HG02981 (cell line): ENCODE data around the gene OR10G4.
"Not testable (repeated sequence)": the region's sequence is repeated elsewhere in the genome, so short reads cannot be mapped to it uniquely, and the experiment has no call there.

ENCODE experiments used
- ATAC-seq: cut with Tn5 transposase; IDR thresholded peaks from one replicate; pipeline ENCODE4 v1.9.1; 2021; ENCODE audit warnings: mild to moderate bottlenecking, moderate library complexity; ENCODE audit not compliant: unreplicated experiment

Gene OR10G4, protein sequence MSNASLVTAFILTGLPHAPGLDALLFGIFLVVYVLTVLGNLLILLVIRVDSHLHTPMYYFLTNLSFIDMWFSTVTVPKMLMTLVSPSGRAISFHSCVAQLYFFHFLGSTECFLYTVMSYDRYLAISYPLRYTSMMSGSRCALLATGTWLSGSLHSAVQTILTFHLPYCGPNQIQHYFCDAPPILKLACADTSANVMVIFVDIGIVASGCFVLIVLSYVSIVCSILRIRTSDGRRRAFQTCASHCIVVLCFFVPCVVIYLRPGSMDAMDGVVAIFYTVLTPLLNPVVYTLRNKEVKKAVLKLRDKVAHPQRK

DNA sequence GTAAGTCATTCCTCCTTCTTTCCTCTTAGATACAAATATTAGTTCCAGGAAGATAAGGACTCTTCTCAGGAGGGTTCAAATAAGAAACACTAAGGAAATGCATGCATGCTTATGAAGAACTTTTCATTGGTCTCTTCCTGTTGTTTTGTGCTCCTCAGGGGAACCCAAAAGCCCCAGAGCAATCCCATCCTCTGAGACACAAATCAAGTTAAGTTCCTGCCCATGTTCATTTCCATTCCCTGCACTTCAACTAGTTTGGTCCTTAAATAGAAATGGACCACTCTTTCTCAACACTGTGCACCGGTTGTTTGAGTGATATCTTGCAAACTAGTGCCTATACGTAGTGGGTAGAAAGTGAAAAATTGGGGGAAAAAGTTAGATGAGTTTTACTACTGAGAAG, at the start of gene OR10G4:
Gene OR10G4, plus strand, starts transcription at position 301 of the 400 bp plus-strand sequence. CDS start 2,578 bp downstream, outside the sequence.
- no peak for ATAC-seq

DNA sequence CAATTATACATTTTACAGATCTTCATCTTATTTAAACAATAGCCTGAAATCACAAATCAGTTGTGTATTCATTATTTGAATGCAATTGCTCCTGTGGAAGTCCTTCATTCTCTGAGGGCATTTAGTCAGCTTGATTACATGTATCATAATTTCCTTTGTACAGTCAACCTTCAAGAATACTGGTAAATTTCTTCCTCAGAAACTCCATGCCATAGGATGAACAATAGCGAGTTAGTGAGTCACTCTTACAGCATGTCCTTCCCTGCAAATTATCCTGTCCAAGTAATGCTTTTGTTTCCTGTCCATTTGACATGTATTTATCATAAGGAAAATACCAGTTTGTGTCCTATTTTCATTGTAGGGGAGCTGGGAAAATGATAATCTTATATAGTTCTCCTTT, 39.0 kb upstream of the OR10G4 start:
- no peak for ATAC-seq

DNA sequence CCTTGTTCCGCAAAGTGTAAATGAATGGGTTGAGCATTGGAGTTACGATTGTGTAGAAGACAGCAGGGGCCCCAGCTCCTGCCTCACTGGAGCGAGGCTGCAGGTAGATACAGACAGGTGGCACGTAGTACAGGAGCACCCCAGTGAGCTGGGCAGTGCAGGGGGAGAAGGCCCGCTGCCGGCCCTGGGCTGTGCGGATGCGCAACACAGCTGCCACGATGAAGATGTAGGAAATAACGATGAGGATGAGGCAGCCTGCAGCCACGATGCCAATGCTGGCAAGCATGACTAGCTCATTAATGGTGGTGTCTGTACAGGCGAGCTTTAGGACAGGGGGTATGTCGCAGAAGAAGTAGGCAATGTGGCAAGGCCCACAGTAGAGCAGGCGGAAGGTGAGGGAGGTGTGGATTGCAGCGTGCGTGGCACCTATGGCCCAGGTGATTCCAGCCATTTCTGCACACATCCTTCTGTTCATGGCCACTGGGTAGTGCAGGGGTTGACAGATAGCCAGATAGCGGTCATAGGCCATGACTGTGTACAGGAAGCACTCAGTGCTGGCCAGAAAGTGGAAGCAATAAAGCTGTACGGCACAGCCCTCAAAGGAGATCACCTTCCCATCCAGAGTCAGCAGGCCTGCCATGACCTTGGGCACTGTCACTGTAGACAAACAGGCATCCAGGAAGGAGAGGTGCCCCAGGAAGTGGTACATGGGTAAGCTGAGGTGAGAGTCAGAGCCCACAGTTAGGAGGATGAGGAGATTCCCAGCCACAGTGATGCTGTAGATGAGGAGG, 35.8 kb upstream of the OR10G4 start:
- no peak for ATAC-seq

DNA sequence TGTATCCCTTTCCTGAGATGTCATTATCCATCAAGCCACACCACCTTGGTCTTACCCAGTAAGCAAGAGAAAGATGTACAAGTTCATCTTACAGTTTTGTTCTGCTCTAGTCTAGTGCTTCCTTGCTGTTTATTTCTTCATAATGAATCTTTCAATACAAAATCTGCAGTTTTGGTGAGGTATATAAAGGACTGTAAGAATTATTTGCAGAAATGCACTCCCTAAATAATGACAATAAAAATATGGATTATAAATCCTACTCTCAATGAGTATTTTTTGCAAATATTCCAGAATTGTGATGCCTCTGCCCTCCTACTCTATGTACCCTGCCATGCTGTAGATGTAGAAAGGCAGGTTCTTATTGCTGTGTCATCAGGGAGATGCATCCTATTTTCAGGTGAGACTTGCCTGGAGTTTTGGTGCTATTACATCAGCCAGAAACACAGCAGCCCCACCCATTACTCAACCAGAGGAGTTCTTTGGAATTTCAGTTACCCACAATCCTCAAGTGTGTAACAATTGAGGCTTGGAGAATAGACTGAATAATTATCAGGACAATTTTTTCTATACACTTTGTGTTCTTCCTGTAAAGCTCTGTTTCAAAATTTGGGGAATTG, 35.0 kb upstream of the OR10G4 start, which contains the start of gene OR10S1:
Gene OR10S1, minus strand, starts transcription at position 51 of the 617 bp plus-strand sequence. CDS start 117 bp downstream, outside the sequence.
- ATAC-seq, result no peak

DNA sequence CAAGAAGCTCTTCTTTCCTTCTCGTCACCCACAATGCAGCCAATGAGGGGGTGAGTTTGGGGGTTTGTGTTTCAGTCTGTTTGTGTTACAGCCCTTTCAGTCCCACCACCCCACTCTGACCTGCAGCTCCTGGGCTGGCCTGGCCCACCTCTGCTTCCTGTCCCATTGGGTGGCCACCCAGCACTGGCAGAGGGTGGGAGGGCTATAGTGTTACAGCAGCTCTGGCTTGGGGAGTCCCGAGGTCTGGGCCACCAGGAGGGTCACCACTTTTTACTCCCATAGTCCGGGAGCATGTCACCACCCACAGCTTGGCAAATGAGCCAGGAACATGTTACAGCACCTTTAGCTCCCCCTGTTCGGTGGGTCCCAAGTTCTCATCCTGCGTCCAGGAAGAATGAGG, 33.5 kb upstream of the OR10G4 start:
- ATAC-seq, result no peak

DNA sequence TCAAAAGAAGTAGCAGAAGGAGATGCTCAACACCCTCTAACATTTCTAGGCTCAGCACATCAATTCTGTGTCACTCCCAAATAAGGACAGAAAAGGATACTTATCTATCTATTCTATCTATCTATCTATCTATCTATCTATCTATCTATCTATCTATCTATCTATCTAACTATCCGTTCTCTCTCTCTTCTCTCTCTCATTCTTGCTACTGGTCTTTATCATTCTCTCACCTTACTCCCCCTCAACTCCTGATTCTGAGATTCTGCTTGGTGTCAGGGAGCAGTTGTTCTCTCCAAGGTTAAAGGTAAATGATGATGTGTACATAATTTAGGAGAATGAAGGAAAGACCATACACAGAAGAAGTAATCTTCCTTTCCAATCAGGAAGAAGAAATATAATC, 17.7 kb upstream of the OR10G4 start, which contains the start of gene OR10G6:
Gene OR10G6, minus strand, starts transcription at position 43 of the 400 bp plus-strand sequence. Its CDS starts 0 bp downstream, at position 43.
- ATAC-seq, result no peak

DNA sequence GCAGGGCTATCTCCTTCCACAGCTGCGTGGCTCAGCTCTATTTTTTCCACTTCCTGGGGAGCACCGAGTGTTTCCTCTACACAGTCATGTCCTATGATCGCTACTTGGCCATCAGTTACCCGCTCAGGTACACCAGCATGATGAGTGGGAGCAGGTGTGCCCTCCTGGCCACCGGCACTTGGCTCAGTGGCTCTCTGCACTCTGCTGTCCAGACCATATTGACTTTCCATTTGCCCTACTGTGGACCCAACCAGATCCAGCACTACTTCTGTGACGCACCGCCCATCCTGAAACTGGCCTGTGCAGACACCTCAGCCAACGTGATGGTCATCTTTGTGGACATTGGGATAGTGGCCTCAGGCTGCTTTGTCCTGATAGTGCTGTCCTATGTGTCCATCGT, 3.0 kb downstream of the OR10G4 start:
- not testable (repeated sequence) for ATAC-seq

DNA sequence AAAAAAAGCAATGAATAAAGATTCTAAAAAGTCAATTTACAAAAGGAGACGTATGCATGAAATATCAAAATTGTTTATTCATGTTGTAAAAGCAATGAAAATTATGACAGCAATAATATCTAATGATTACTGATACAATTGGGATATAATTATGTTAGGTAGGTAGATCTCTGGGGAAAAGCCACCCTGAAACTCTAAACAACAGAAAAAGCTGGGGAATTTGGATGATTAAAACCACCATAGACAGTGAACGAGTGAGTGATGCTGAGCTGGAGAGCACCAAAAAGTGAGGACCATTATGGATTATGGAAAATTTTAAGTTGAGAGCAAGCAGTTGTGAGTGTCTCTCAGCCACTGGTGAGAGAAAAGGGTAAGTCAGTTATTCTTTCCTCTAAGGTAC, 13.7 kb downstream of the OR10G4 start, which contains the start of gene OR10G8:
Gene OR10G8, plus strand, starts transcription at position 301 of the 400 bp plus-strand sequence. CDS start 2,825 bp downstream, outside the sequence.
- ATAC-seq, result no peak

DNA sequence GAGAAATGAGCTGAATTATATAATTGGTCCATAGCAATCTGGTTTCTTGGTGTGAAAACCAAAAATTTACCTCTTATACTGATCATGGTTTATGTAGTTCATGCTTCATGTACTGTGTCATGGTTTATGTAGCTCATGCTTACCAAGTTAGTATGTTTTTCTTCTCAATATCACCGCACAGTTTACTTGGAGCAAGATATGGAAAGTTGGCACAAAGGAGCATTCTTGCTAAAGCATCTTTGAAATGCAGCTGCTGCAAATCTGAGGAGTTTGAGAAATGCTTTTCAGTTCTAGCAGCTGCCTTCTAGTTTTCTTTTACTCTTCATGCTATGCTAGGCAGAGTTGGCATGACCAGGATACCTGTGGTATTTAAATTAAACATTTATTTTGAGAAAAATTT, 23.9 kb downstream of the OR10G4 start:
- ATAC-seq, result no peak

DNA sequence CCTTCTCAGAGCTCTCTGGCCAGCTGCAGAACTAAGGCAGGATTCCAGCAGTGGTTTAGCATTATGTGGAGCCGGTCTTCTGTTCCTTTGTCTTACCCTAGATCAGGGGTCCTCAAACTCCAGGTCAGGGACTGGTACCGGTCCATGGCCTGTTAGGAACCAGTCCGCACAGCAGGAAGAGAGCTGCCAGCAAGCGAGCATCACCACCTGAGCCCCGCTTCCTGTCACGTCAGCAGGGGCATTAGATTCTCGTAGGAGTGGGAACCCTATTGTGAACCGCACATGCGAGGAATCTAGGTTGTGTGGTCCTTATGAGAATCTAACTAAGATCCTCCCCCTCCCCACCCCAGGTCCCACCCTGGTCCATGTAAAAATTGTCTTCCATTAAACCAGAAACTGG, 26.8 kb downstream of the OR10G4 start:
- ATAC-seq, result no peak

DNA sequence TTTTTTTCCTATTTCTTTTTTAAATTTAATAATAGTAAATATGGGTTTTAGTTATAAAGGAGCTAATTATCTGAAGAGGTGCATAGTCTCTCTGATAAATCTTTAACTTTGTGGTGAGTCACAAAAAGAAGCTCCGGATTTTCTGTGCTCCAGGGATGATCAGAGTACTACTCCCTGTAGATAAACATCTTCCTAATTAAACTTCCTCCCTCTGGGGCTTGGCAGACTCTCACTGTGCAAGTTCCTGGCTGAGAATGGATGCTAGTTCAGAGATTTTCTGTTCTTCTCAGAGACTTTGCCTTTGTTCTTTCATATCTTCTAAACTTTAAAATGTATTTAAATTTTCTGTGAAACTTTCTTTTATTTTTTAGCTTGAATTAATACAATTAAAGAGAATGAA, 28.5 kb downstream of the OR10G4 start, which contains the start of gene OR10G7:
Gene OR10G7, minus strand, starts transcription at position 72 of the 400 bp plus-strand sequence. CDS start 2,324 bp downstream, outside the sequence.
- no peak for ATAC-seq

DNA sequence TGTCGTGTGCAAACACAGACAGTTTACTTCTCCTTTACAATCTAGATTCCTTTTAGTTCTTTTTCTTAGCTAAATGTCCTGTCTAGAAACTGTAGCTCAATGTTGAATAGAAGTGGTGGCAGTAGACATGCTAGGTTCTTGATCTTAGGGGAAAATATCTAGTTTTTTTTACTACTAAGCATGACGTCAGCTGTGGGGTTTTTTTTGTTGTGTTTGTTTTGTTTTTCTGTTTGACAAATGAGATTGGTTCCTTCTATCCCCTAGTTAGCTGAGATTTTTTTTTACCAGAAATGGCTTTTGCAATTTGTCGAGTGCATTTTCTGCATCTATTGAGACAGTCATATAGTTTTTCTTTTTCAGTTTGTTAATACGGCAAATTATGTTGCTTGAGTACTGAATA, 30.6 kb downstream of the OR10G4 start:
- no peak for ATAC-seq

DNA sequence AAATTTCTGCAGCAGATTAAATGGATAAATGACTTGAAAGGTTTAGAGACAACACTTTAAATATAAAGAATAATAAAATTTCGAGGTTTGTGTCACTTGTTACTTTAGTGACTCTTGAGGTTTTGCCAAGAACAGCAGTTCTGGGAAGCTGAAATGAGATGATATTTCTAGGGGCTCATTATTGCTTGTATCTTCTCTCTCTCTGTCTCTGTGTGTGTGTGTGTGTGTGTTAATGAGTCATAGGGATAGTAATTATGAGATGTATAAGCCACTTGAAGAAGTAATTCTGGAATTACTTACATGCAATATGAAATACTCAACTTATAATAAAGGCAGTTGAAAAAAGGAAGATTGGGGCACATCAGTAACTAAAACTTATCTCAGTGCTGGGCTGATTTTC, 38.0 kb downstream of the OR10G4 start:
- no peak for ATAC-seq

DNA sequence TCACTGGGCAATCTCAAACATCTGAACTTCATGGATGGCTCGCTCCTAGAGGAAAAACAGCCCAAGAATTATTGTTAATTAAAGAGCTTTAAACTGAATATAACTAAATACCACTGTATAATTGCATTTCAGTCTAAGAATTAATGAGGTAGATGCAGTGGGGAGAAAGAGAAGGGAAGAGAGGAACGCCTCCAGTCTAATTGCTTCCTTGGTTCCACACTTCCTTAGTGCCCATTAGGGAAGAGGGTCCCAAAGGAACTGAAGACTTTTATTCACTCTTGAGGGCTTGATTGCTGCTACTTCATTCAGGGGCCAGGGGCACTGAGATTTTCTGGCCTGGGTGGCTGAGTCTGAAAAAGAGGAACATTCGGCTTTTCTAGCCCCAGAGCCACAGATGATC, 40.2 kb downstream of the OR10G4 start:
- ATAC-seq, result no peak
